Measurements from ENCODE around the gene NAT16. TPM values are rescaled to one million over a fixed set of nuclear protein-coding genes. Genes with fewer than 3 reads are reported as not detected.

Gene NAT16
- total RNA-seq, 1 donor from 2014 or later: not detected

Small RNA genes within 50 kb of the gene (microRNA-seq; reads per million reads assigned to microRNA genes)
- gene MIR4653 (ENCODE audit: borderline number of aligned reads, borderline replicate concordance): not detected

Small RNA genes within 50 kb of the gene (small RNA-seq; reads per million reads assigned to genes)
- gene MIR4653: not detected

Other genes starting within 250 kb of the NAT16 start
- 0.49 TPM for gene MUC3A, start 230.8 kb downstream of the NAT16 start, total RNA-seq
- gene MUC12, start 210.7 kb downstream of the NAT16 start, total RNA-seq: 2.7 TPM
- not detected for gene MUC17, start 160.2 kb downstream of the NAT16 start, total RNA-seq
- 19.4 TPM for gene TRIM56, start 94.8 kb downstream of the NAT16 start, total RNA-seq
- 14.7 TPM for gene SERPINE1, start 53.2 kb downstream of the NAT16 start, total RNA-seq
- gene AP1S1, start 25.8 kb downstream of the NAT16 start, total RNA-seq: 42.5 TPM
- 1.2 TPM for gene VGF, start 14.7 kb downstream of the NAT16 start, total RNA-seq
- gene MOGAT3, start 20.7 kb upstream of the NAT16 start, total RNA-seq: not detected
- gene PLOD3, start 37.3 kb upstream of the NAT16 start, total RNA-seq: 41.5 TPM
- gene ZNHIT1, start 37.9 kb upstream of the NAT16 start, total RNA-seq: 55.2 TPM
- 8.6 TPM for gene CLDN15, start 57.5 kb upstream of the NAT16 start, total RNA-seq
- gene FIS1, start 64.8 kb upstream of the NAT16 start, total RNA-seq: 204 TPM
- gene IFT22, start 141.5 kb upstream of the NAT16 start, total RNA-seq: 15.2 TPM
- not detected for gene COL26A1, start 182.6 kb upstream of the NAT16 start, total RNA-seq